Measurements from ENCODE around the gene C19orf85. TPM values are rescaled to one million over a fixed set of nuclear protein-coding genes. Genes with fewer than 3 reads are reported as not detected.

C19orf85 gene
- total and polyA plus RNA-seq, 10 of the 15 experiments (the other 5 are each of a cell fraction or from before 2014, with no cell fraction given) = not detected

- TF ChIP-seq ZNF687 (IDR thresholded peaks at IDR 0.05) (peak; percentile 12; the same call in 1 of the 2 replicates), RFX5 (IDR thresholded peaks at IDR 0.05; ENCODE audit: low read depth, low read length) (peak; percentile 99), ZBTB33 (IDR thresholded peaks at IDR 0.05) (peak; percentile 80; the same call in 1 of the 2 replicates), EZH2 (IDR thresholded peaks at IDR 0.05; ENCODE audit: borderline replicate concordance, control insufficient read depth, low read depth, low read length) (no peak), E4F1 (IDR thresholded peaks at IDR 0.05; ENCODE audit: borderline replicate concordance, partially characterized antibody) (peak; percentile 39), SUPT20H (IDR thresholded peaks at IDR 0.05; ENCODE audit: borderline replicate concordance, control insufficient read depth, low read depth, low read length) (no peak), NR2C1 (IDR thresholded peaks at IDR 0.05) (no peak), NFIC (IDR thresholded peaks at IDR 0.05; ENCODE audit: low read depth, low read length) (no peak), TAF1 (IDR thresholded peaks at IDR 0.05; ENCODE audit: borderline replicate concordance, low read depth, low read length) (0 out of 2 replicates have a peak, but pooled peaks have one; percentile 25), CBX5 (IDR thresholded peaks at IDR 0.05; ENCODE audit: low read depth) (no peak), YBX1 (IDR thresholded peaks at IDR 0.05) (no peak), ZNF207 (IDR thresholded peaks at IDR 0.05; ENCODE audit: borderline replicate concordance) (no peak), CEBPZ (IDR thresholded peaks at IDR 0.05; ENCODE audit: low read depth, low read length) (no peak), ATF7 (IDR thresholded peaks at IDR 0.05; ENCODE audit: low read depth) (peak; percentile 78), BACH1 (IDR thresholded peaks at IDR 0.05; ENCODE audit: borderline replicate concordance) (0 out of 2 replicates have a peak, but pooled peaks have one; percentile 28)
Measured at GRCh38 chr19:55503502-55504251, 39.1 kb upstream of the C19orf85 start (continued).

Measured in GM12878 (cell line).